Measurements from ENCODE around the gene FAM161B.

DNA sequence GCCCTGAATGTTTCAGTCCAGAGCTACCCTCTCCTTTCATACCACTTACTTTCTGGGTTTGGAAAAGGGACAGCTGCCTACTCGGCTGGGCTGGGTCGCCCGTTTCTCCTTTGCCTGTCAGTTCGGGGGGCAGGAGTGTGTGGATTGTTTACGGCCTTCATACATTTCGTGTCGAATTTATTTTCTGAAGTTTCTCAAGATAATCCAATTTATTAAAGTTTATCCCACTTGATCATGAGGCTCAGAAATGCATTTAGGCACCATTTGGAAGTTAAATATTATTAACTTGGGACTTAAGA is 62.6 kb downstream of the FAM161B start:
- TF ChIP-seq, protein P1, sequence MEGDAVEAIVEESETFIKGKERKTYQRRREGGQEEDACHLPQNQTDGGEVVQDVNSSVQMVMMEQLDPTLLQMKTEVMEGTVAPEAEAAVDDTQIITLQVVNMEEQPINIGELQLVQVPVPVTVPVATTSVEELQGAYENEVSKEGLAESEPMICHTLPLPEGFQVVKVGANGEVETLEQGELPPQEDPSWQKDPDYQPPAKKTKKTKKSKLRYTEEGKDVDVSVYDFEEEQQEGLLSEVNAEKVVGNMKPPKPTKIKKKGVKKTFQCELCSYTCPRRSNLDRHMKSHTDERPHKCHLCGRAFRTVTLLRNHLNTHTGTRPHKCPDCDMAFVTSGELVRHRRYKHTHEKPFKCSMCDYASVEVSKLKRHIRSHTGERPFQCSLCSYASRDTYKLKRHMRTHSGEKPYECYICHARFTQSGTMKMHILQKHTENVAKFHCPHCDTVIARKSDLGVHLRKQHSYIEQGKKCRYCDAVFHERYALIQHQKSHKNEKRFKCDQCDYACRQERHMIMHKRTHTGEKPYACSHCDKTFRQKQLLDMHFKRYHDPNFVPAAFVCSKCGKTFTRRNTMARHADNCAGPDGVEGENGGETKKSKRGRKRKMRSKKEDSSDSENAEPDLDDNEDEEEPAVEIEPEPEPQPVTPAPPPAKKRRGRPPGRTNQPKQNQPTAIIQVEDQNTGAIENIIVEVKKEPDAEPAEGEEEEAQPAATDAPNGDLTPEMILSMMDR (IDR thresholded peaks at IDR 0.05): no peak
- no peak for TF ChIP-seq POLR2A (IDR thresholded peaks at IDR 0.05)
